NCI-H2107 treated with DMSO at 0.1 percent for 48 hours (cell line): Measurements from ENCODE around the gene ACOXL.
"Not testable (repeated sequence)": the region's sequence is repeated elsewhere in the genome, so short reads cannot be mapped to it uniquely, and the experiment has no call there.

Source experiments
- DNase-seq: peaks from one replicate; lab custom pipeline; 2025; ENCODE audit not compliant: unreplicated experiment; lab: John Stamatoyannopoulos, UW

ACOXL gene

DNA sequence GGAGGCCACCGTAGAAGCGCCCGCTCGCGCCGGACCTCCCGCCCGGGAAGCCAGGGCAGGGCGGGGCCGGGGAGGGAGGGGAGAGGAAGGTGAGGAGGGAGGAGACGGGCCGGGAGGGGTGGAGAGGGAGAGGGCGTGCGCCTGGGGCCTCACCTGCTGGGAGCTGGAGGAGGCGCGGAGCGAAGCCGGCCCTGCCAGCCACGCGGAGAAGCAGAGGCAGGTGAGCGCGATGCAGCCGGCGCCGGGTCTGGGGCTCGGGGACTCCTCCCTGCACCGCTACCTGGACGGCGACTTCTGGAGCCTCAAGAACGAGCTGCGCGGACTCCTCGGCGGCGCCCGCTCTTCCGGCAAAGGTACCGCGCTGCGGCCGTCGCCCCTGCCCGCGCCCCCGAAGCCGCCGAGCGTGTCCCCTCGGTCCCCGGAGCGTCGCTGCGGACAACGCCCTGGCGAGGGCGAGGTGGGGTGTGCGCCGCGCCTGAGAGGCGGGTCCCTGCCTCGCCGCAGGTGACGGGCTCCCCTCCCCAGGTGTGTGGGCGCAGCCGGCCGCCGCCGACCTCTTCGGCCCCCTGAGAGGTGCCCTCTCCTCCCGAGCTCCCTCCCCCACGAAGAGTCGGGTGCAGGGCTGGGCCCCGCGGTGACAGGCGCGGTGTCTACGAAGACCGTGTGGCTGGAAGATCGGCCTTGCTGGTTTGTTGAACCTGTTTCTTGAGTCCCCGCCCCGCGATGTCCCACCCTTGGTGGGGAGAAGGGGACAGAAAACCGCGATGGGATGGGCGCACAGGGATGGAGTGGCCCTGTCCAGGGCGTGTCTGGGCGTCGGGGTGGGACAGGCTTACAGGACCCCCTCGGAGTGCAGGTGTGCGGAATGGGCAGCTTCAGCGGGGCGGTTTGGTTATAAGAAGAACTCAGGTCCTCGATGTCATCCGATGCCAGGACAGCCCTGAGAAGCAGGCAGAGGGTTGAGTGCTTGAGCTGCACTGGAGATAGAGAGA, at the start of gene ACOXL:
ACOXL (plus strand) TSS at position 152 of the 992 bp plus-strand sequence. CDS start 35,817 bp downstream, outside the sequence.
- DNase-seq, result peak; percentile 30

DNA sequence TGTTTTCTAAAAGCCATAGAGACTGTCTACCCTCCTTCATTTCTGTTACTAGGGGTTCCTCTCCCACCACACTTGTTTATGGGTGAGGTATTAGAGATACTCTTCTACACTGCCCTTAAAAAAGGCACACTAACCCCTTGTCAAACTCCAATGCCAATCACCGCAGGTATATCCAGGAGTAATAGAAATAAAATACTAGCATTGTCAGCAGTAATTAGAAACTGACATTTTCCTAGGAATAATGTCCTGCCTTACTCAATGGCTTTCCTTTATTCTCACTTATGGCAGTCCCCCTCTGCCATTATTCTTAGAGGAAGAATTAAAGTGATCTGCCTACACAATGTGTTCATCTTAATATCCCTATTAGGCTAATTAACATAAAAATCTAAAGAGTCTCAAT, 49.5 kb upstream of the ACOXL start:
- DNase-seq, result no peak

DNA sequence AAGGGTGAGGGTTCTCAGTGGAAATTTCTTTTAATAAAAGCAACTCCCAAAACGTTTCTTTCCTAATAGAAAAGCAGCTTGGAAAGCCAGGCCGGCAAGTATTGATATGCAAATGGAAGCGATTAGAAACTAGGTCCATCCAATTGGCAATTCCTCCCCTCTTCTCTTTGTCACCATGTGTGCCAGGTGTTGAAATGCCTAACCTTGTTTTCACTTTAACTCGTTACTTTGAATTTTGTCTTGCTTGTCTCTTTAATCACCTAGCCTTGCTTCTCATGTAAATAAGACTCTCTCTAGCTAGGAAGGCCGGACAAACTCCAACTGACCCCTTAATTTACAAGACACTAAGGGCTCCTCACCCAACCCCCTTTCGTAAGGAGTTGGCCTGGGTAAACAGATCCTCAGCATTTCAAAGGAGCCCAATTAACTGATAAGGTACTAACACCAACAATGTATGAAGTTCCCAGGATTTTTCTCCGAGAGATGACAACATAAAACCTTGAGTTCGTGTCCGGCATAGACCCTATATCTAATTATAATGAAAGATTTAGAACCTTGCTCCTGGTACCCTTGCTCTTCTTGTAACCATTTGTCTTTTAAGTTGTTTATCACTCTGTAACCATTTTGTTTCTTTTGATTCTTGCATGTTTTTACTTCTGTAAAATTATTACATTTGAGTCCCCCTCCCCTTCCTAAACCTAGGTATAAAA, 44.4 kb upstream of the ACOXL start:
- not testable (repeated sequence) for DNase-seq

DNA sequence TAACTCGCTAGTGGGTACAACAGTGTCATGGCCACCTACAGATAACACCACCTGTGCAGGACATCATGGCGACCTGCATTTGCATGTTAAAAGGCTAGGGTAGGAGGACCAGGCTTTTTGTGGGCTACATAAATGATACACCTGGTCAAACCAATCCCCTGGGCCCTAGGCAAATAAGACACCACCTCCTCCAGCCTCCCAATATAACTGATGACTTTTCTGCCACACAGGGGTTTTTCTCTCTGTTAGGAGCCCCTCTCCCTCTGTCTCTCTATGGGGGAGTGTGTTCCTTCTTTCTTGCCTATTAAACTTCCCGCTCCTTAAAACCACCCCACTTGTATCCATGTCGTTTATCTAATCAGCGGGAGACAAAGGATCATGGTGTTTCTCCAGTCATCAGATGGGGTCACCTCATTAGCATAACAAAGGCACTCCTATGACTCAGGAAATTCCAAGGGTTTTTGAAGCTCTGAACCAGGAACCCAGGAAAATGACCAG, 43.7 kb upstream of the ACOXL start:
- no peak for DNase-seq

DNA sequence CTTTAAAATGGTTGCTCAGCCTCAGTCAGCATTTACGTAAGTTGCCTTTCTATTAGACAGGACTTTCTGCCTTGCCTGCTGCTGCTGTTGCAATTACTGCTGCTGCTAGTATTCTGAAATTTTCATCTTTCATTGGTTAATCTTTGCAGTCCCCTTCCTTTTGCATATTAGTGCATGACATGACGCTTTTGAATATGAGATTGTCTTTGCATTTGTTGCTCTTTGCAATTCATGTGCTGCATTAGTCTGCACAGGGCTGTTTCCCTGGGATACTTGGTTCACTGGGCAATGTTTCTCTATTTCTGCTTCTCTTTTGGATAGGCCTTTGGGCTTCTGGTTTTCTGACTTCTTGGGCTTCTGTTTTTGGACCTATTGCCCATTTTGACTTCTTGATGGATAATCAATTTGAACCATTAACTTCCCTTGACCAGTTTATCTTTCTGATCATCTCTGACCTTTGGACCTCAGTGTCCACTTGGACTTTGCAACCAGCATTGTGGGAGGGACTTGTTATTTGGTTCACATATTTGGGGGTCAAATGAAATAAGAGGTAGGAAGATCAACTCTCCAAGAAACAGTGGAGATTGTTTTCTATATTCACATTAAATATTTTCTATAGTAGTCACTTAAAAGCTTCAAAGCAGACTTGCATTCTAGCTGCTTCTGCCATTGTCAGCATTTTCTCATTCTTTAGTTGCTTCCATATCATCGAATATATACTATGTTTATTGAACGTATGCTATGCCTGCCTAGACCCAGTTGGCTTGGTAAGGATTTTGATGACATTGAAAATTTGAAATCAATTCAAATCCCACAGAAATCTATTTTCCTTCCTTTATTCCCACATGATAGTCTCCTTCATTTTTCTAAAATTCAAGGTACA, 42.0 kb upstream of the ACOXL start:
- no peak for DNase-seq

DNA sequence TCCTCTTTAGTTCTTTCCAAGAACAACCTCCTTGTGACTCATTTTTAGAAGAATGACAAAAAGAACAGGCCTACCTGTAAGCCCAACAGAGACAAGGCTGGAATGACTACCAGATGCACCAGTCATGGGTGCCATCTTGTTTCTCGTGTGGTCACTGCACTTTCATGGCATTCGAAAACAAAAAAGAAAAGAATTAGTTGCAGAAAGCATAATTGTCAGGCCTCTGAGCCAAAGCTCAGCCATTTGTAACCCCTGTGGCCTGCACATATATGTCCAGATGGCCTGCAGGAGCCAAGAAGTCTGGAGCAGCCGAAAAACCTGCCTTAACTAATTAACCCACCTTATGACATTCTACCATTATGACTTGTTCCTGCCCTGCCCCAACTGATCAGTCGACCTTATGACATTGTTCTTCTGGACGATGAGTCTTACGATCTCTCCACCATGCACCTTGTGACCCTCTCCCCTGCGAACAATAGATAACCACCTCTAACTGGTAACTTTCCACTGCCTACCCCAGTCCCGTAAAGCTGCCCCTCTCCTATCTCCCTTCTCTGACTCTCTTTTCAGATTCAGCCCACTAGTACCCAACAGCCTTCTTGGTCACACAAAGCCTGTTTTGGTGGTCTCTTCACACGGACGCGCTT, 40.6 kb upstream of the ACOXL start:
- no peak for DNase-seq

DNA sequence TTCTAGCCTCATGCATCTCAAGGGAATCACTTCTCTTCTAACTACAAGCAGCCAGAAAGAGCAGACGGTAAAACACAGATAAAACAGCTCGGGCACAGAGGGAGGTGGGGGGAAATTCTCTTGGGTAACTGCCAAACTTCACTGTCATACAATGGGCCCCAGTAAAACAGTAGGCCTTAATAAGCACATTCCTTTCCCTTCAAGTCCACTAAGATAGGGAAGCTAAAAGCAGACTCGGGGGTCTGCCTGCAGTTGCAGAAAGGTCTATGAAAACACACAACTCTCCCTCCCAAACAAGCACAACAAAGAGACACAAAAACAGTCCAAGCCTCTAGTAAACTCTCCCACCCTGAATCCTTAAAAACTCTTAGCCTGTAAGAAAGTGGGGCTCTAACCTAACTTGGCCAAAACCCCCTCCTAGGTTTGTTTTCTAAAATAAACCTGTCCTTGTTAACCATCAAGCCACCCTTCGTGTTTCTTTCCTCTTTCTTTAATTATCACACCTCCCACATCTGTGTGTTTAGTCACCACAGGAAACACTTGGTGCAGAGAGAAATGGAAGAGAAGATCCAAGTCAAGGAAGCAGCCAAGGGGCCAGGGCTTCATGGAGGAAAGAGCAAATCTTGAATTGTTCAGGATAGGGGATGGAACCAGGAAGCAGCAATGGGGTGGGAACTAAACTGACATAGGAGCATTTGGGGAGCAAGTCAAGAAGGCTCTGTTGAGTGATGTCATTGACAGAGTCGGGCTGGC, 37.1 kb upstream of the ACOXL start:
- not testable (repeated sequence) for DNase-seq

DNA sequence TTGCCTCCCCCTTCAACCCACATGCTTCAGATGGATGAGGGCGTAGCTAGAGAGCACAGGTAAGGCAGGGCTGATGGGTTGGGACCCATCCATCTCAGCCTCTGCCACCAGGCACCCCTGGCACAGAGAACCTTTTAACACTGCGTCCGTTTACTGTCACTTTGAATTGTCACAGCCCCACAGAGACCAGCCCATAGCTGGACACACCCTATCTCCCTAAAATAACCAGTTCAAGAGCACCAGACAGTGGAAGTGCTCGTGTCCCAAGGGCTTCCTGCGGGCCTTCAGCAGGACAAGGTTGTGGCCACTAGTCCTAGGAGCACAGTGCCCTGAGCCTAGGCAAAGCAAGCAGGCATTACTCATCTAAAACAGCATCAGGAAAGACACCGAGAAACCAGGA, 34.1 kb upstream of the ACOXL start:
- DNase-seq, result not testable (repeated sequence)

DNA sequence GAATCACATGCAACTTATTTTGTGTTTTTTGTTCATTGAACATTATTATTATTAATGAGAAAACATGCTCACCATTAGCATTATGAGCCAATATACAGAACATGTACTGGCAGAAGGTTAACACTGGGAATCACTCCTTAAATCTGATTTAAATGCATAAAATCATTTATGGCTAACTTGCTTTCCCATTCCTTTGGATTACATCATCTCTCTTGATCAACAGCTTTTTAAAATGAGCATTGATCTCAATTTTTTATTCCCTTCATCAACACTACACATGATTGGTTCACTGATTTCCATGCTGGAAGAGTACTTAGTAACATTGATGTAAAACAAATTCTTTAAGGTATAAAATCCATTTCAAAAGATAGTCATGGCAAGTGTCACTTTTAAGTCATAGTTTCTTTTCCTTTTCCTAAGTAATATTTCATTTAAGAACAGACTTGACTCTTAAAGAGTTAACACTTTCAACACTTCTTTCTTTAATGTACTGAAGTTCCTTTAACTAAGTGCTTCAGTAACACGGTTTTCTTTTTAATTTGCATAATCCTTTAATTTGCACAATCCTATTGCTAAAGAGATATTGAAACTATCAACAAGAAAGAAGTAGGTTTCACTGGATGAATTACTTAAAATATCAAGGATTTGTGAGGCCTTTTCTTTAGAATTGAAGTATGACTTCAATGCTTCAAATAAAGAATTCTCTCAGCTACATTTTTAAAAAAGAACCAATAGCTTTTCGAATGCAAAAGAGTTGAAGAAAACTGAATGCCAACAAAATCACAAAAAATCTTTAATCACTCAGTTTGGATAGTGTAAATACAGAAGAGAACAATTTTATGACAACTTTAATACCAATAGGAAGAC, 29.6 kb upstream of the ACOXL start:
- no peak for DNase-seq

DNA sequence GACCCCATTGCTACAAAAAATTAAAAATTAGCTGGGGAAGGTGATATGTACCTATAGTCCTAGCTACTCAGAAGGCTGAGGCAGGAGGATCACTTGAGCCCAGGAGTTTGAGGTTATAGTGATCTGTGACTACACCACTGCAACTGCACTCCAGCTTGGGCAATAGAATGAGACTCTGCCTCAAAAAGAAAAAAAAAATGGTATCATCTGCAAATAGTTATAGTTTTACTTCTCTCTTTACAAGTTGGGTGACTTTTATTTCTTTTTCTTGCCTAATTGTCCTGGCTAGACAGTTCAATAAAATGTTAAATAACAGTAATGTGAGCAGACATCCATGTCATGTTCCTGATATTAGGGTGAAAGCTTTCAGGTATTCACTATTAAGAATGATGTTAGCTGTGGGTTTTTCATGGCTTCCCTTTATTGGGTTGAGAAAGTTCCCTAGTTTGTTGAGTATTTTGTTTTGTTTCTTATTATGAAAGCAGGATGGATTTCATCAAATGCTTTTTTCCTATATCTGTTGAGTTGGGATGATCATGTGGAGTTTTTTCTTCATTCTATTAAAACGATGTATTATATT, 24.9 kb upstream of the ACOXL start:
- no peak for DNase-seq

DNA sequence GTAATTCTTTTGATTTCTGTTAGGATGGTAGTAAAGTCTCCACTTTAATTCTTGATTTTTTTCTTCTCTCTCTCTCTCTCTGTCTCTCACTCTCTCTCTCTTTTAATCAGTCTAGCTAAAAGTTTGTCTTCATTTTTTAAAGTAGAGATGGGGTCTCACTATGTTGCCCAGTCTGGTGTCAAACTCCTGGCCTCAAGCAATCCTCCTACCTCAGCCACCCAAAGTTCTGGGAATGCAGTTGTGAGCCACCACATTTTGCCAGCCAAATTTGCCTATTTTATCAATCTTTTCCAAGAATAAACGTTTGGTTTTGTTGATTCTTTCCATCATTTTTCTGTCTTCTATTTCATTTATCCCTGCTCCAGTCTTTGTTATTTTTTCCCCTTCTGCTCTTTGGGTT, 23.9 kb upstream of the ACOXL start:
- no peak for DNase-seq

DNA sequence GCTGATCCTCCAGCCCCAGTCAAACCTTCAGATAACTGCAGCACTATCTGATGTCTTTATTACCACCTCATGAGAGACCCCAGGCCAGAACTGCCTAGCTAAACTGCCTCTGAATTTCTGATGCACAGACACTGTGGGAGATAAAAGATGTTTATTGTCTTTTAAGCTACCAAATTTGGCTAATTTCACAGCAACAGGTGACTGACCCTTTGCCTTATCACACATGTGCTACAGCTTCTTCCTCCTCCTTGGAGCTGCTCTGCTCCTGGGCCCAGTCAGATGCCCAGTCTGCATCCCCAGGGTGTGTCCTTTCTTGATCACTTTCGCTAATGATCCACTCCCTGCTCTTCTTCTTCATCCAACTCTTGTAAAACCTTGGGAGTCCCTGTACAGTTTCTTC, 19.6 kb upstream of the ACOXL start:
- DNase-seq, result no peak

DNA sequence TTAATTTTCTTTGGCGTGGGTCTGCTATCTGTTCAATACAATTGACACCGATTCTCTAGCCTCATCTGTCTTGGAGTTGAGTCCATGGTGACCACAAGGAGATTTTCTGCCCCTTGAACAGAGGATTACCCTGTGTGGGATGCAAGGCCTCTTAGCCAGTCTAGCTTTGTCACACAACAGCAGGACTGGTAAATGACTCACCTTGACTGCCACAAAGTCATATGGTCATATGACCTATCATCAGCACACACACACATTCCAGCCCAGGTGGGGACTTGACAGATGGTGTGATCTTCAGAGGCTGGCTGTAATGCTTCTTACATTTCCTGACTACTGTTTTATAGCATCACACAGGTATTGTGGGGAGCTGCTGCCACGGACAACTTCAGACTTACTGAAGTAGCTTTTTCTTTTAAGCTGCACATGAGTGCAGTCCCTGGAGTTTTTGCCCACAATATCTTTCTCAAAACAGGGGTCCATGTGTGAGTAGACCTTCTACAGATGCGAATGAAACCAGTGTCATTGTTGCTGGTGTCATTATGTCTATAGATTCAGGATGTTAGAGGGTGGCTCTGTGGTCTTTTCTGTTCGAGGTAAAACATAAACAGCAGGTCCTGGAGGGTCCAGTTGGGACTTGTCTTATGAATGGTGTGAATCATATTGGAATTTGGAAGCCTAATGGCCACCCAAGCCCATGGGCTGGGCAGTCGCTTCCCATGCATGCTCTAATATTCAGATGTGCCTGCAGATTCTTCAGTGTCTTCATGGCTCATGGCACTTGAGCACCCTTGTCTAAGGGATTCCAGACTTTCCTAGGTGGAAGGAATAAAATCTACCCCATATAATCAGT, 18.6 kb upstream of the ACOXL start:
- DNase-seq, result no peak

DNA sequence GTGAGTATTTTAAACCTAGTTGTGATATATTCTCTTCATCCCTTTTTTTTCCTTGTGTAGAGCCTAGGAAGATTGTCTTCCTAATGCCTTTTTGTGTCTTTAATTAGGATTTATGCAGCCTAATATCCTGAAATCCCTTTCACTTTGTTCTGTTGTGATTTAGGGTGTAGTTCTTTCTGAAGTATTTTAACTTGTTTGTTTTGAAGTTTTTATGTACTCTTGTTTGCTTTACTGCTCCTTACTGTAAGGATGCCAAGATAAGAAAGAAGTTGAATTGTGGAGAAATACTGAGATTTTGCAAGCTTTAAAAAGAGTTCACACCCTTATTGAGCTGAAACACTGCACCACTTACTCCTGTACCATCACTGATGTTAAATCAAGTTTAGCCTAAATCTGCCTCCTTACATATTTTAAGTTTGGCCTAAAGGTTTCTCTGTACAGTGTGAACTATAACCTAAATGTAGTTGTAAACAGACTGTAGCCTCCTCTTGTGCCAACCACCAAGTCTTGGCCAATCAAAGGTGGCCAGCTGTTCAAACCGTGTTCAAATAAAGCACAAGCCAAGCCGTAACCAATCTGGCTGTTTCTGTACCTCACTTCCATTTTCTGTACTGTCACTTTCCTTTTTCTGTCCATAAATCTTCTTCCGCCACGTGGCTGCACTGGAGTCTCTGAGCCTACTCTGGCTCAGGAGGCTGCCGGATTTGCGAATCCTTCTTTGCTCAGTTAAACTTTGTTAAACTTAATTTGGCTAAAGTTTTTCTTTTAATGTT, 17.7 kb upstream of the ACOXL start:
- DNase-seq, result no peak

DNA sequence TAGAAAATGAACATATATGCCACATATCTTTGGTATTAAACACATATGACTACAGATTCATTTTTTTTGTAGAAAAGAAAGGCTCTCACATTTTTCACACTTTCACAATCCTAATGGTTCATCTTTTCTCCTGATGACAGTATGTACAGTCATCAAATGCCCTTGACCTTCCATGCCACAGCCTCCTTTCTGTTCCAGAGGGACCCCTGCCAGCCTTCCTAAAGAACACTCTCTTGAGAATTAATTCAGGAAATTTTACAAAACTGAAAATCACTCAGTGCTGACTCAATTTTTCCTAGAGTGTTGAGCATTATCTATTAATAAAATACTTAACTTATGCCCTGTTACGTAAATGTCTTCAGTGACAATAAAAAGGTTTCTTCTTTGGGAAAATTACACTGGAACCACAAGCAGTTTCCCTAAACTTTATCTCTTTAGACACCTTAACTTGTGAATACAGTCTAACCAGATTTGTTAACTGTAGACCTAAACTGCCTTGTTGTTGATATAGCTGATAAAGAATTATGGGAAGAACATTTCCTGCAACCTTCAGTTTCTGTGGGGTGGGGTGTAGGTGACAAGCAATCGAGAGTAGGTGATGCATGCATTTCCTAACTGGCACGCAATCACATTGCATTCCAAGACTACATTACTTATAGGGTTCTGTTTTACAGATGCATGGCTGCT, 15.3 kb upstream of the ACOXL start:
- DNase-seq, result no peak

DNA sequence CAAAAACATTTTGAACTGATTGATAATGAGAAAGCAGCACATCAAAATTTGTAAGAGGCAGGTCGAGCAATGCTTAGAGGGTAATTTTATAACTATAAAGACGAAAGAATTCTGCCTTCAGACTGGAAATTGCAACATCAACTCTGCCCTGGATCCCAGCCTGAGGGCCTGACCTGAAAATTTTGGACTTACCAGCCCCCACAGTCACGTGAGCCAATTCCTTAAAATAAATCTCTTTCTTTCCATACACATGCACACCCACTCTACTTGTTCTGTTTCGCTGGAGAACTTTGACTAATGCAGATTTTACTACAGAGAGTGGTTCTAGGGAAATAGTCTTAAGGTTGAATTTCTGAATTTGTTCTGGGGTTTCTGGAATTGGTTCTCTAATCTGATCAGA, 14.6 kb upstream of the ACOXL start:
- no peak for DNase-seq
